ENCODE measurements around the gene IKZF3.

DNA sequence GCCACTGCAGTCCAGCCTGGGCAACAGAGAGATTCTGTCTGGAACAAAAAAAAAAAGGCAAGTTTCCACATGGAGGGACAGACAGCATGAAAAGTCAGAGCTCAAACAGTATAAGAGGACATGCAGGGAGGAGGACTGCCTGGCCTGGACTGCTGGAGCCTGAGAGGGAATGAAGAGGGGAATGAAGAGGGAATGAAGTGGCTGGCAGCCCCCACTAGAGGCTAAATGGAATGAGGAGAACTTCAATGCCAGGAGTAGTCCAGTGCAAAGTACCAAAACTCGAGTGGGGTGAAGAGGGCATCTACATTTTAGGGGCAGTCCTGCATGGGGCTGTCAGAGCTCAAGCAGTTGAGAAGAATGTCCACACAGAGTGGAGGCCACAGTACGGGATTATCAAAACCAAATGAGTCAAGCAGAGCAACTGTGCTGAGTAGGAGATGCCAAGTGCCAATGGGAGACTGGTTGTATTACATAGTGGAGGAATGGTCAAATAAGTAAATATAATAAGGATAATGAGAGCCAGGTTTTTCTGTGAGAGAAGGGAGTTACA, 22.9 kb downstream of the IKZF3 start:
- TF ChIP-seq, protein P1, sequence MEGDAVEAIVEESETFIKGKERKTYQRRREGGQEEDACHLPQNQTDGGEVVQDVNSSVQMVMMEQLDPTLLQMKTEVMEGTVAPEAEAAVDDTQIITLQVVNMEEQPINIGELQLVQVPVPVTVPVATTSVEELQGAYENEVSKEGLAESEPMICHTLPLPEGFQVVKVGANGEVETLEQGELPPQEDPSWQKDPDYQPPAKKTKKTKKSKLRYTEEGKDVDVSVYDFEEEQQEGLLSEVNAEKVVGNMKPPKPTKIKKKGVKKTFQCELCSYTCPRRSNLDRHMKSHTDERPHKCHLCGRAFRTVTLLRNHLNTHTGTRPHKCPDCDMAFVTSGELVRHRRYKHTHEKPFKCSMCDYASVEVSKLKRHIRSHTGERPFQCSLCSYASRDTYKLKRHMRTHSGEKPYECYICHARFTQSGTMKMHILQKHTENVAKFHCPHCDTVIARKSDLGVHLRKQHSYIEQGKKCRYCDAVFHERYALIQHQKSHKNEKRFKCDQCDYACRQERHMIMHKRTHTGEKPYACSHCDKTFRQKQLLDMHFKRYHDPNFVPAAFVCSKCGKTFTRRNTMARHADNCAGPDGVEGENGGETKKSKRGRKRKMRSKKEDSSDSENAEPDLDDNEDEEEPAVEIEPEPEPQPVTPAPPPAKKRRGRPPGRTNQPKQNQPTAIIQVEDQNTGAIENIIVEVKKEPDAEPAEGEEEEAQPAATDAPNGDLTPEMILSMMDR (IDR thresholded peaks at IDR 0.05; ENCODE audit: insufficient read depth, low read depth, low read length): no peak
- TF ChIP-seq EZH2 (IDR thresholded peaks at IDR 0.05; ENCODE audit: insufficient read depth, low read length): no peak
